Mesenchymal stem cell (in vitro differentiated cells and primary cell): ENCODE results near the gene TNIP1.

Source experiments
- DNase-seq: peaks from one replicate; pipeline ENCODE4 v3.0.0-alpha.2; 2013
- H2AFZ ChIP-seq: one replicate; pipeline ENCODE4 v1.6.1; 2013; ENCODE audit warnings: low read depth, mild to moderate bottlenecking, control low read depth, inconsistent platforms, low read length, moderate library complexity
- H2AK5ac ChIP-seq: 2 replicates; pipeline ENCODE4 v1.6.1; 2013; ENCODE audit warnings: low read length, moderate library complexity, mild to moderate bottlenecking, inconsistent platforms; ENCODE audit not compliant: severe bottlenecking
- H2BK120ac ChIP-seq: one replicate; pipeline ENCODE4 v1.6.1; 2013; ENCODE audit warnings: low read depth, mild to moderate bottlenecking, inconsistent platforms, low read length, moderate library complexity
- H2BK12ac ChIP-seq, 2 experiments: one replicate each; pipeline ENCODE4 v1.6.1; 2013; ENCODE audit warnings: inconsistent platforms in 2 of 2, low read length in 2 of 2, mild to moderate bottlenecking in 2 of 2, moderate library complexity in 2 of 2, control low read depth in 1 of 2
- H2BK15ac ChIP-seq: one replicate; pipeline ENCODE4 v1.6.1; 2013; ENCODE audit warnings: mild to moderate bottlenecking, low read depth, inconsistent platforms; ENCODE audit not compliant: poor library complexity, severe bottlenecking
- H2BK5ac ChIP-seq: 2 replicates; pipeline ENCODE4 v1.6.1; 2013; ENCODE audit warnings: low read depth, mild to moderate bottlenecking, low read length, control low read depth, inconsistent platforms; ENCODE audit not compliant: poor library complexity, severe bottlenecking
- H3K14ac ChIP-seq, 2 experiments: one replicate each; pipeline ENCODE4 v1.6.1; 2013; ENCODE audit warnings: inconsistent platforms in 2 of 2, low read length in 2 of 2, control low read depth in 1 of 2, mild to moderate bottlenecking in 1 of 2, moderate library complexity in 1 of 2
- H3K18ac ChIP-seq, 2 experiments: one replicate each; pipeline ENCODE4 v1.6.1; 2013; ENCODE audit warnings: inconsistent platforms in 2 of 2, low read length in 2 of 2, control low read depth in 1 of 2, low read depth in 1 of 2, mild to moderate bottlenecking in 1 of 2
- H3K23ac ChIP-seq, 2 experiments: one replicate each; pipeline ENCODE4 v1.6.1; 2013; ENCODE audit warnings: inconsistent platforms in 2 of 2, low read length in 2 of 2, mild to moderate bottlenecking in 2 of 2, moderate library complexity in 2 of 2, control low read depth in 1 of 2
- H3K27ac ChIP-seq: 2 replicates; pipeline ENCODE4 v1.5.1; 2013; ENCODE audit warnings: mild to moderate bottlenecking, moderate library complexity, low read length, control low read depth, inconsistent platforms; ENCODE audit not compliant: poor library complexity, severe bottlenecking
- H3K27me3 ChIP-seq, 2 experiments: 2 replicates each; pipeline versions ENCODE4 v1.6.1 to v1.7.0; 2013; ENCODE audit warnings: low read length in 2 of 2, mild to moderate bottlenecking in 2 of 2, moderate library complexity in 2 of 2, control low read depth in 1 of 2, inconsistent platforms in 1 of 2; ENCODE audit not compliant: control insufficient read depth in 1 of 2, insufficient read depth in 1 of 2
- H3K36me3 ChIP-seq, 2 experiments: 2 replicates each; pipeline versions ENCODE4 v1.6.1 to v1.7.0; 2013; ENCODE audit warnings: low read length in 2 of 2, control low read depth in 1 of 2, inconsistent platforms in 1 of 2, low read depth in 1 of 2, mild to moderate bottlenecking in 1 of 2; ENCODE audit not compliant: insufficient read depth in 2 of 2, control insufficient read depth in 1 of 2
- H3K4ac ChIP-seq, 2 experiments: one replicate each; pipeline ENCODE4 v1.6.1; 2013; ENCODE audit warnings: inconsistent platforms in 2 of 2, low read length in 2 of 2, mild to moderate bottlenecking in 2 of 2, moderate library complexity in 2 of 2, control low read depth in 1 of 2, low read depth in 1 of 2
- H3K4me1 ChIP-seq: 2 replicates; pipeline ENCODE4 v1.6.1; 2013; ENCODE audit warnings: low read depth, low read length, control low read depth; ENCODE audit not compliant: control insufficient read depth, insufficient read depth
- H3K4me2 ChIP-seq: 2 replicates; pipeline ENCODE4 v1.6.1; 2013; ENCODE audit warnings: low read length, mild to moderate bottlenecking, inconsistent platforms; ENCODE audit not compliant: poor library complexity, severe bottlenecking
- H3K4me3 ChIP-seq, 2 experiments: 2 replicates each; pipeline versions ENCODE4 v1.5.1 to v1.7.0; 2013; ENCODE audit warnings: low read length in 2 of 2, mild to moderate bottlenecking in 2 of 2, control low read depth in 1 of 2, low read depth in 1 of 2; ENCODE audit not compliant: insufficient read depth in 1 of 2
- H3K79me1 ChIP-seq: replicated peaks from 2 replicates; pipeline ENCODE4 v1.6.1; 2013; ENCODE audit warnings: mild to moderate bottlenecking, control low read depth, low read length, inconsistent platforms; ENCODE audit not compliant: poor library complexity, severe bottlenecking
- H3K9ac ChIP-seq: 2 replicates; pipeline ENCODE4 v1.7.0; 2013; ENCODE audit warnings: mild to moderate bottlenecking, low read length, moderate library complexity
- H3K9me3 ChIP-seq: 2 replicates; pipeline ENCODE4 v1.7.0; 2013; ENCODE audit warnings: mild to moderate bottlenecking, low read length; ENCODE audit not compliant: control insufficient read depth
- H4K8ac ChIP-seq: one replicate; pipeline ENCODE4 v1.6.1; 2013; ENCODE audit warnings: inconsistent platforms, mild to moderate bottlenecking, low read length, moderate library complexity
- H4K91ac ChIP-seq: one replicate; pipeline ENCODE4 v1.6.1; 2013; ENCODE audit warnings: mild to moderate bottlenecking, low read length, inconsistent platforms
- WGBS: methylation state at CpG from one replicate; pipeline ENCODE4 v1.1.7; 2013; ENCODE audit warnings: mixed read lengths; 5-methylcytosine and 5-hydroxymethylcytosine counted together

Gene TNIP1

GRCh38 chr5:151084363-151084762 is 3.5 kb upstream of the TNIP1 start:
- Histone ChIP-seq H4K91ac (no peak overlapping the region), H2AFZ (no peak overlapping the region), H3K36me3 (no peaks in the 10 kb centered on the region), H3K4ac (no peak overlapping the region), H3K9me3 (no peaks in the 10 kb centered on the region), H3K9ac (no peak overlapping the region), H3K18ac (no peak overlapping the region), H2BK12ac (peak overlapping the region in 1 of 2 experiments; percentile 24), H2BK5ac (no peak overlapping the region), H3K27me3 (no peaks in the 10 kb centered on the region), H2BK15ac (no peak overlapping the region), H3K79me1 (peaks cover 1% of the 10 kb centered on the region), H3K4me1 (peaks cover 23% of the 10 kb centered on the region), H2BK120ac (no peak overlapping the region), H3K14ac (no peak overlapping the region), H3K23ac (no peak overlapping the region), H4K8ac (no peak overlapping the region), H3K27ac (no peak overlapping the region), H2AK5ac (no peak overlapping the region), H3K4me3 (no peak overlapping the region), H3K4me2 (no peak overlapping the region)
- peak; percentile 39 for DNase-seq
- WGBS = 98% methylated on average over 7 of the region's 7 CpGs

GRCh38 chr5:151083081-151083676 is 2.3 kb upstream of the TNIP1 start:
- no peak overlapping the region for H3K27ac ChIP-seq
- H3K4me1 ChIP-seq = peaks cover 30% of the 10 kb centered on the region
- DNase-seq = peak; percentile 50
- no peak overlapping the region for H2BK12ac ChIP-seq
- peak overlapping the region in 1 of 2 experiments; percentile 79 for H3K23ac ChIP-seq
- H3K9ac ChIP-seq = no peak overlapping the region
- no peak overlapping the region for H3K4me3 ChIP-seq
- no peaks in the 10 kb centered on the region for H3K27me3 ChIP-seq
- H2AK5ac ChIP-seq = peak overlapping the region; percentile 1
- H2AFZ ChIP-seq = no peak overlapping the region
- 67% methylated on average over 2 of the region's 3 CpGs for WGBS
- no peaks in the 10 kb centered on the region for H3K9me3 ChIP-seq
- no peak overlapping the region for H3K18ac ChIP-seq
- H3K14ac ChIP-seq = peak overlapping the region in 1 of 2 experiments; percentile 41
- no peak overlapping the region for H3K4me2 ChIP-seq
- H4K8ac ChIP-seq = no peak overlapping the region
- H3K36me3 ChIP-seq = peaks cover 0 to 5% of the 10 kb centered on the region in 2 experiments
- H3K79me1 ChIP-seq = peaks cover 1% of the 10 kb centered on the region
- H2BK5ac ChIP-seq = no peak overlapping the region
- no peak overlapping the region for H2BK120ac ChIP-seq
- no peak overlapping the region for H4K91ac ChIP-seq
- H2BK15ac ChIP-seq = no peak overlapping the region
- peak overlapping the region in 1 of 2 experiments; percentile 37 for H3K4ac ChIP-seq

GRCh38 chr5:151082282-151082902 is 1.6 kb upstream of the TNIP1 start:
- Histone ChIP-seq H2BK5ac (no peak overlapping the region), H2AFZ (no peak overlapping the region), H3K9me3 (no peaks in the 10 kb centered on the region), H3K18ac (no peak overlapping the region), H3K23ac (no peak overlapping the region), H2BK15ac (peak overlapping the region; percentile 26), H3K79me1 (peaks cover 1% of the 10 kb centered on the region), H3K36me3 (peaks cover 1 to 10% of the 10 kb centered on the region in 2 experiments), H3K4ac (no peak overlapping the region), H3K4me2 (peak overlapping the region; percentile 26), H3K4me3 (peak overlapping the region in 1 of 2 experiments; percentile 88), H4K8ac (no peak overlapping the region), H3K4me1 (peaks cover 35% of the 10 kb centered on the region), H3K27me3 (no peaks in the 10 kb centered on the region), H3K27ac (no peak overlapping the region), H3K14ac (no peak overlapping the region), H3K9ac (peak overlapping the region; percentile 95), H2BK120ac (no peak overlapping the region), H2BK12ac (peak overlapping the region in 1 of 2 experiments; percentile 7), H4K91ac (no peak overlapping the region), H2AK5ac (peak overlapping the region; percentile 43)
- DNase-seq = peak; percentile 75
- WGBS = 66% methylated on average over 6 of the region's 6 CpGs

GRCh38 chr5:151081431-151082281 is 822 bp upstream of the TNIP1 start:
- Histone ChIP-seq H3K27ac (peak overlapping the region; percentile 91), H3K18ac (peak overlapping the region; percentile 92 to 98), H2BK120ac (no peak overlapping the region), H3K9ac (peak overlapping the region; percentile 95), H2AFZ (peak overlapping the region; percentile 10), H3K23ac (no peak overlapping the region), H2BK15ac (peak overlapping the region; percentile 12), H3K27me3 (no peaks in the 10 kb centered on the region), H2AK5ac (peak overlapping the region; percentile 70), H3K14ac (peak overlapping the region in 1 of 2 experiments; percentile 63), H3K79me1 (peaks cover 1% of the 10 kb centered on the region), H4K8ac (peak overlapping the region; percentile 78), H3K36me3 (peaks cover 4 to 10% of the 10 kb centered on the region in 2 experiments), H3K4ac (peak overlapping the region; percentile 49 to 81), H2BK5ac (peak overlapping the region; percentile 87), H3K9me3 (no peaks in the 10 kb centered on the region), H4K91ac (peak overlapping the region; percentile 85), H3K4me3 (peak overlapping the region; percentile 88 to 90), H3K4me2 (peak overlapping the region; percentile 73), H2BK12ac (no peak overlapping the region), H3K4me1 (peaks cover 31% of the 10 kb centered on the region)
- WGBS = 19% methylated on average over 12 of the region's 15 CpGs
- peak; percentile 80 for DNase-seq
